Activated CD4-positive, alpha-beta memory T cell treated with anti-CD3 and anti-CD28 coated beads, Interleukin-2, amount 10 ng/mL, durations not matched to agents 7 days and 5 days (primary cell): ENCODE results near the gene NARS2. TPM values are rescaled to one million over a fixed set of nuclear protein-coding genes. Genes with fewer than 3 reads are reported as not detected.
"Not testable (repeated sequence)": the region's sequence is repeated elsewhere in the genome, so short reads cannot be mapped to it uniquely, and the experiment has no call there.

Experiments
- CTCF ChIA-PET: fragments of 350-600 bp; sonication (Branson Sonifier 250); formaldehyde crosslinking; loops from one replicate; lab custom pipeline; 2021; ENCODE audit warnings: antibody characterized with exemption, inconsistent platforms; lab: Charles Lee
- POLR2A ChIA-PET: fragments of 350-600 bp; sonication (Branson Sonifier 250); formaldehyde crosslinking; loops from one replicate; lab custom pipeline; 2021; ENCODE audit warnings: antibody characterized with exemption; lab: Charles Lee
- DNase-seq: peaks from one replicate; pipeline ENCODE4 v3.0.0-alpha.2; 2020
- H3K27ac Mint-ChIP-seq: one replicate; pipeline ENCODE4 v1.8.0; 2021; ENCODE audit warnings: mild to moderate bottlenecking, mixed read lengths
- H3K27me3 Mint-ChIP-seq: one replicate; pipeline ENCODE4 v1.8.0; 2021; ENCODE audit warnings: mixed read lengths
- H3K36me3 Mint-ChIP-seq: one replicate; pipeline ENCODE4 v1.8.0; 2021; ENCODE audit warnings: low read depth, mixed read lengths
- H3K4me1 Mint-ChIP-seq: one replicate; pipeline ENCODE4 v1.8.0; 2021; ENCODE audit warnings: mixed read lengths
- H3K4me3 Mint-ChIP-seq: one replicate; pipeline ENCODE4 v1.8.0; 2021; ENCODE audit warnings: mild to moderate bottlenecking, mixed read lengths
- H3K9me3 Mint-ChIP-seq: one replicate; pipeline ENCODE4 v1.8.0; 2021; ENCODE audit warnings: mixed read lengths
- total RNA-seq, 2 experiments: library from RNA; stranded (reverse); gene quantifications; one replicate each; pipeline ENCODE4 v1.2.3, GENCODE V29; 2021

The NARS2 gene
- total RNA-seq, 2 experiments from 2014 or later = 13.4 to 13.9 TPM

DNA sequence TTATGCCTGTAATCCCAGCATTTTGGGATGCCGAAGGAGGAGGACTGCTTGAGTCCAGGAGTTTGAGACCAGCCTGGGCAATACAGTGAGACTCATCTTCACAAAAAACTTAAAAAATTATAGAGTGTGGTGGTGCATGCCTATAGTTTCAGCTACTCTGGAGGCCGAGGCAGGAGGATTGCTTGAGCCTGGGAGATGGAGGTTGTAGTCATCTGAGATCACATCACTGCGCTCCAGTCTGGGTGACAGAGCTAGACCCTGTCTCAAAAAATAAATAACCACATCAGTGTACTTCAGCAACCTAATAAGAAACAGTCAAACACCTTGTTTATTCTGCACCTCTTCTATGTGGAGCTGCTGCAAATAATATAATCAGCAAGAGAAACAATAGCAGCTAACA, 1.4 kb downstream of the NARS2 start:
- no peak for DNase-seq
- Mint-ChIP-seq H3K36me3 (peaks cover 18% of the 10 kb centered on the region), H3K9me3 (no peaks in the 10 kb centered on the region), H3K27ac (peak overlapping the region; percentile 71), H3K4me1 (peaks cover 31% of the 10 kb centered on the region), H3K4me3 (peak overlapping the region; percentile 86), H3K27me3 (no peaks in the 10 kb centered on the region)
- CTCF ChIA-PET = interaction anchor here (1.4 to 4.2 kb wide), 5 partner anchors 8 to 345 kb away, joined by 3 to 60 read pairs (median 10); partner anchors contain the start of gene GAB2
- POLR2A ChIA-PET = interaction anchor here (1.0 to 2.5 kb wide), 7 partner anchors 8 to 247 kb away, joined by 3 to 28 read pairs (median 10); partner anchors contain the start of gene GAB2

GRCh38 chr11:78572394-78572793, 2.3 kb downstream of the NARS2 start:
- H3K36me3 Mint-ChIP-seq = peaks cover 22% of the 10 kb centered on the region
- peaks cover 31% of the 10 kb centered on the region for H3K4me1 Mint-ChIP-seq
- ChIA-PET CTCF (interaction anchor here (1.4 to 4.2 kb wide), 4 partner anchors 7 to 155 kb away, joined by 3 to 60 read pairs (median 16); partner anchors contain the start of gene GAB2), POLR2A (no interaction called here)
- H3K4me3 Mint-ChIP-seq = no peak overlapping the region
- no peaks in the 10 kb centered on the region for H3K9me3 Mint-ChIP-seq
- no peaks in the 10 kb centered on the region for H3K27me3 Mint-ChIP-seq
- H3K27ac Mint-ChIP-seq = no peak overlapping the region
- no peak for DNase-seq

- ChIA-PET CTCF (no interaction called here), POLR2A (interaction anchor here (0.9 kb wide), 1 partner anchor 152 kb away, joined by 3 read pairs; the partner anchor contains the start of gene GAB2)
- Mint-ChIP-seq H3K27me3 (no peaks in the 10 kb centered on the region), H3K36me3 (peaks cover 34% of the 10 kb centered on the region), H3K27ac (no peak overlapping the region), H3K9me3 (no peaks in the 10 kb centered on the region), H3K4me1 (peaks cover 34% of the 10 kb centered on the region), H3K4me3 (no peak overlapping the region)
- DNase-seq = no peak
Observed at GRCh38 chr11:78570031-78570430, 4.6 kb downstream of the NARS2 start.

- CTCF ChIA-PET = interaction anchor here (0.8 to 4.4 kb wide), 3 partner anchors 7 to 339 kb away, joined by 3 to 60 read pairs (median 4); partner anchors contain the start of gene NARS2
- no peak for DNase-seq
- H3K4me1 Mint-ChIP-seq = peaks cover 33% of the 10 kb centered on the region
- no peaks in the 10 kb centered on the region for H3K9me3 Mint-ChIP-seq
- no peak overlapping the region for H3K4me3 Mint-ChIP-seq
- no peak overlapping the region for H3K27ac Mint-ChIP-seq
- POLR2A ChIA-PET = interaction anchor here (1.5 kb wide), 1 partner anchor 149 kb away, joined by 4 read pairs; the partner anchor contains the start of gene GAB2
- H3K27me3 Mint-ChIP-seq = no peaks in the 10 kb centered on the region
- peaks cover 30% of the 10 kb centered on the region for H3K36me3 Mint-ChIP-seq
Observed at GRCh38 chr11:78567209-78567608, 7.5 kb downstream of the NARS2 start.

- Mint-ChIP-seq H3K36me3 (peaks cover 23% of the 10 kb centered on the region), H3K27me3 (no peaks in the 10 kb centered on the region)
- DNase-seq = peak; percentile 44
Observed at GRCh38 chr11:78564490-78565467, 9.9 kb downstream of the NARS2 start.

GRCh38 chr11:78564037-78564436, 10.6 kb downstream of the NARS2 start:
- Mint-ChIP-seq H3K4me1 (peaks cover 56% of the 10 kb centered on the region), H3K36me3 (peaks cover 29% of the 10 kb centered on the region), H3K27ac (peak overlapping the region; percentile 71)
- CTCF ChIA-PET = interaction anchor here (0.6 to 4.4 kb wide), 54 partner anchors 9 to 569 kb away, joined by 3 to 85 read pairs (median 5); partner anchors contain the start of genes ALG8, GAB2, INTS4 and KCTD21
- not testable (repeated sequence) for H3K9me3 Mint-ChIP-seq, H3K27me3 Mint-ChIP-seq, H3K4me3 Mint-ChIP-seq, DNase-seq
- POLR2A ChIA-PET = interaction anchor here (0.8 to 2.9 kb wide), 10 partner anchors 10 to 485 kb away, joined by 3 to 40 read pairs (median 8); partner anchors contain the start of genes ALG8, GAB2, KCTD21 and NARS2

More at GRCh38 chr11:78564490-78565467, 9.9 kb downstream of the NARS2 start:
- Mint-ChIP-seq H3K27ac (peak overlapping the region; percentile 71), H3K4me3 (no peak overlapping the region), H3K4me1 (peaks cover 50% of the 10 kb centered on the region), H3K9me3 (no peaks in the 10 kb centered on the region)
- POLR2A ChIA-PET = interaction anchor here (0.8 to 2.9 kb wide), 11 partner anchors 10 to 486 kb away, joined by 3 to 40 read pairs (median 7); partner anchors contain the start of genes ALG8, GAB2, KCTD21 and NARS2
- CTCF ChIA-PET = interaction anchor here (0.5 to 4.4 kb wide), 59 partner anchors 9 to 570 kb away, joined by 3 to 85 read pairs (median 5); partner anchors contain the start of genes ALG8, GAB2, INTS4 and KCTD21

DNA sequence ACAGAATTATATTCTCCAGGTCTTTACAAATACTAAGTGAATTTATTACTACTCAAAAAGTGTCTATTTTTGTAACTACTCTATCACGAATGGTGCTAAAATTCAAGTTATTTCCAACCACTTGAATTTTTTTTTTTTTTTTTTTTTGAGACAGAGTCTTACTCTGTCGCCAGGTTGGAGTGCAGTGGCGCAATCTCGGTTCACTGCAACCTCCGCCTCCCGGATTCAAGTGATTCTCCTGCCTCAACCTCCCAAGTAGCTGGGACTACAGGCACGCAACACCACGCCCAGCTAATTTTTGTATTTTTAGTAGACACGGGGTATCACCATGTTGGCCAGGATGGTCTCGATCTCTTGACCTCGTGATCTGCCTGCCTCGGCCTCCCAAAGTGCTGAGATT, 11.6 kb downstream of the NARS2 start:
- Mint-ChIP-seq H3K4me1 (peaks cover 60% of the 10 kb centered on the region), H3K36me3 (peaks cover 26% of the 10 kb centered on the region)
- H3K27ac Mint-ChIP-seq, DNase-seq, H3K4me3 Mint-ChIP-seq, H3K27me3 Mint-ChIP-seq, H3K9me3 Mint-ChIP-seq: not testable (repeated sequence)
- POLR2A ChIA-PET = interaction anchor here (2.9 kb wide), 1 partner anchor 146 kb away, joined by 40 read pairs; the partner anchor contains the start of gene GAB2
- CTCF ChIA-PET = interaction anchor here (0.7 to 4.4 kb wide), 9 partner anchors 11 to 423 kb away, joined by 3 to 85 read pairs (median 15); partner anchors contain the start of genes ALG8, GAB2 and NARS2

GRCh38 chr11:78562398-78562797, 12.3 kb downstream of the NARS2 start:
- ChIA-PET CTCF (no interaction called here), POLR2A (no interaction called here)
- DNase-seq = no peak
- H3K4me1 Mint-ChIP-seq = peaks cover 60% of the 10 kb centered on the region
- peaks cover 29% of the 10 kb centered on the region for H3K36me3 Mint-ChIP-seq
- H3K27me3 Mint-ChIP-seq = no peaks in the 10 kb centered on the region
- peak overlapping the region; percentile 90 for H3K27ac Mint-ChIP-seq
- H3K9me3 Mint-ChIP-seq = no peaks in the 10 kb centered on the region
- no peak overlapping the region for H3K4me3 Mint-ChIP-seq

DNA sequence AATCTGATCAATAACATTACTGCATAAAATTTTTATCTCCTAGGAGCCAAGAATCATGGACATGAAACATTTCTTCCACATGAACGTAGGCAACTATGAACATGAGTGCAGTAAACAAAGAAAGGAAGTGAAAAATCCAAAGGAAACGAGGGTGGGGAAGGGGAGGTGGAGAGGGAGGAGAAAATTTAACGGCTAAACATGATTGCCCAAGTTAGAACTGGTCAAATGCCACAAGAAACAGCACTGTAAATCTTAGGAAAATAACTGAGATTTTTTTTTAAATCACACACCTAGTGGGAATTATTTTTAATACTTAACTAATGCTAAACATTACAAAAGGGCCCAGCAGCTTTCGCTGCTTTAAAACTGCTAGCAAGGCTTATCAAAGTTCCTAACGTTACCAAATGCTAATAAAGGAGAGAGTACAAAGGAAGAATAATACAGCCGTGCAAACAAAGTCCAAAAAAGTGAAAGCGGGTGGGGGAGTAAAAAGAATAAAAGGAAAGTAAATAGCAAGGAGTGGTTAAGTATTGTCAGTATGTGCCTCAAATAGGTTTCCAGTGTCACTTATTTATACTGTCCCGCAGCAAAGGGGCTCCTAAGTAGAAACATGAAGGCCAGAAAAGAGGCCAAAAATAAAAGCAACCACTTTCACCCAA, 13.7 kb downstream of the NARS2 start:
- ChIA-PET POLR2A (interaction anchor here (0.5 to 1.8 kb wide), 7 partner anchors 13 to 421 kb away, joined by 3 to 10 read pairs (median 6); partner anchors contain the start of genes ALG8, GAB2, KCTD21 and NARS2), CTCF (interaction anchor here (0.5 to 1.5 kb wide), 6 partner anchors 8 to 333 kb away, joined by 3 to 5 read pairs (median 4); partner anchors contain the start of gene NARS2)
- Mint-ChIP-seq H3K27me3 (no peaks in the 10 kb centered on the region), H3K9me3 (no peaks in the 10 kb centered on the region), H3K27ac (peak overlapping the region; percentile 90), H3K4me1 (peaks cover 68% of the 10 kb centered on the region), H3K4me3 (peak overlapping the region; percentile 68), H3K36me3 (peaks cover 35% of the 10 kb centered on the region)
- no peak for DNase-seq

DNA sequence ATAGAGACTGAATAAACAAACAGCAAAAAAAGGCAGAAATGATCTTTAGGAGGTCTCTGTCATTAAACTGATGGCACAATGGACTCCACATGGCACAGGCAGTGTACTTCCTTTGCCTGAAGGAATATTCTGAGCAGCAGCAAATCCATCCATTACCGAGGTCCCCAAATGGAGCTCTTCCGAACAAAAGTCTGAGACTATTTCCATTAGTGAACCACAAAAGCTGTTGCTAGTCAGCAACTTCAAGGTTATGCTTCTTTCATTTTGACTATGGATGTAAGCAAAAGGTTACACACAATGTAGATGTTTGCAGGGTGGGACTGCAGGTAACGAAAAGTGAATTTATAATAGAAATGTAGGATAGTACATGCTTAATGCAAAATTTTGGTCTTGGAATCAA, 14.5 kb downstream of the NARS2 start:
- ChIA-PET POLR2A (interaction anchor here (0.5 to 1.8 kb wide), 7 partner anchors 14 to 421 kb away, joined by 3 to 10 read pairs (median 6); partner anchors contain the start of genes ALG8, GAB2, KCTD21 and NARS2), CTCF (interaction anchor here (0.9 to 2.0 kb wide), 6 partner anchors 9 to 481 kb away, joined by 3 to 6 read pairs (median 5); partner anchors contain the start of genes NARS2 and NDUFC2)
- peaks cover 67% of the 10 kb centered on the region for H3K4me1 Mint-ChIP-seq
- peak overlapping the region; percentile 90 for H3K27ac Mint-ChIP-seq
- DNase-seq = no peak
- peaks cover 39% of the 10 kb centered on the region for H3K36me3 Mint-ChIP-seq
- H3K9me3 Mint-ChIP-seq = no peaks in the 10 kb centered on the region
- H3K27me3 Mint-ChIP-seq = no peaks in the 10 kb centered on the region
- H3K4me3 Mint-ChIP-seq = peak overlapping the region; percentile 68

DNA sequence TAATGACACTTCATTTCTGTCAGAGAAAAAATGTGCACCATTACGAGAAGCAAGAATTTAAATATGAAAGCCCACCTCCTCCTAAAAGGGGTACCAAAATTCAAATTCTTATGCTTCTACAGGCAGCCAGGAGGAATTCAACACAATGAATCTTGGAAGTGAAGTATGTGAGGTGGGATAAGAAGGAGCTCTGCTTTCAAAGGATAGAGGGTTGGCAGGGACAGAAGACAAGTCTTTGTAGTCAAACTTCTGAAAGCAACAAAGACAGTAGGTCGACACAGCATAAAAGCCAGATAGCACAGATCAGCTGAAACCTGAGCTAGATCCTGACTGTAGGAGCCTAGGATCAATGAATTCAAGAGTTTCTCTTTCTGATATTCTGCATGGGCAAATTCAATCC, 17.4 kb downstream of the NARS2 start:
- no peak overlapping the region for H3K27ac Mint-ChIP-seq
- CTCF ChIA-PET = interaction anchor here (1.2 kb wide), 1 partner anchor 17 kb away, joined by 3 read pairs; no protein-coding TSS in a partner anchor
- DNase-seq = no peak
- peaks cover 52% of the 10 kb centered on the region for H3K36me3 Mint-ChIP-seq
- no peaks in the 10 kb centered on the region for H3K27me3 Mint-ChIP-seq
- H3K9me3 Mint-ChIP-seq = peaks cover 1% of the 10 kb centered on the region
- no peak overlapping the region for H3K4me3 Mint-ChIP-seq
- POLR2A ChIA-PET = interaction anchor here (0.9 kb wide), 1 partner anchor 18 kb away, joined by 5 read pairs; the partner anchor contains the start of gene NARS2
- H3K4me1 Mint-ChIP-seq = peaks cover 49% of the 10 kb centered on the region
